ENCODE data around the gene MAGEA11.

- TF ChIP-seq, protein P1, sequence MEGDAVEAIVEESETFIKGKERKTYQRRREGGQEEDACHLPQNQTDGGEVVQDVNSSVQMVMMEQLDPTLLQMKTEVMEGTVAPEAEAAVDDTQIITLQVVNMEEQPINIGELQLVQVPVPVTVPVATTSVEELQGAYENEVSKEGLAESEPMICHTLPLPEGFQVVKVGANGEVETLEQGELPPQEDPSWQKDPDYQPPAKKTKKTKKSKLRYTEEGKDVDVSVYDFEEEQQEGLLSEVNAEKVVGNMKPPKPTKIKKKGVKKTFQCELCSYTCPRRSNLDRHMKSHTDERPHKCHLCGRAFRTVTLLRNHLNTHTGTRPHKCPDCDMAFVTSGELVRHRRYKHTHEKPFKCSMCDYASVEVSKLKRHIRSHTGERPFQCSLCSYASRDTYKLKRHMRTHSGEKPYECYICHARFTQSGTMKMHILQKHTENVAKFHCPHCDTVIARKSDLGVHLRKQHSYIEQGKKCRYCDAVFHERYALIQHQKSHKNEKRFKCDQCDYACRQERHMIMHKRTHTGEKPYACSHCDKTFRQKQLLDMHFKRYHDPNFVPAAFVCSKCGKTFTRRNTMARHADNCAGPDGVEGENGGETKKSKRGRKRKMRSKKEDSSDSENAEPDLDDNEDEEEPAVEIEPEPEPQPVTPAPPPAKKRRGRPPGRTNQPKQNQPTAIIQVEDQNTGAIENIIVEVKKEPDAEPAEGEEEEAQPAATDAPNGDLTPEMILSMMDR (IDR thresholded peaks at IDR 0.05) = no peak
- no peak for TF ChIP-seq POLR2A (IDR thresholded peaks at IDR 0.05)
These were observed 5.9 kb downstream of the MAGEA11 start for GRCh38 chrX:149717803-149718202.

Measured in body of pancreas (tissue), 4 donors.